GM19043 (cell line): ENCODE data around the gene MAP3K5.
"Not testable (repeated sequence)": the region's sequence is repeated elsewhere in the genome, so short reads cannot be mapped to it uniquely, and the experiment has no call there.

Experiments
- ATAC-seq: cut with Tn5 transposase; IDR thresholded peaks from one replicate; pipeline ENCODE4 v1.9.1; 2021; ENCODE audit warnings: low read depth; ENCODE audit not compliant: unreplicated experiment

Gene MAP3K5

DNA sequence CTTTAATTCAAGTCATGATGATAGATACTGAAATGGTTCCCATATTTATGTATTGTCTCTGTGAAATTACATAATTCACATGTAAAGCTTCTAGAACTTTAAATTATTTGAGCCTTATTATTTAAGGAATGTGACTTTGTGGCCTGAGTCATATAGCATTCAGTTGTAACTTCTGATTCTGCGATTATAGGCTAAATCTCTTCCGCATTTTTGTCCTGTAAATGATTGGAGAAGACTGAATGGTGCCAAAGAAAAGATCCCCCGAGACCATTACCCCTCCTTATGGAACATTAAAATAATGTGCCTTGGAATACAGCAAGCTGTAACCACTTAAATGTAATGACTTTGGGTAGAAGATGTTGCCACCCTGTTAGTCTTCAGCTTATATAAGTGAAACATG lies 178.8 kb downstream of the MAP3K5 start:
- ATAC-seq, result no peak

- no peak for ATAC-seq
Measured at GRCh38 chr6:136612666-136613389, 179.4 kb downstream of the MAP3K5 start.

GRCh38 chr6:136611746-136612145 lies 180.5 kb downstream of the MAP3K5 start:
- ATAC-seq, result no peak

GRCh38 chr6:136611133-136611532 lies 181.1 kb downstream of the MAP3K5 start:
- ATAC-seq, result no peak

GRCh38 chr6:136609873-136610706 lies 182.2 kb downstream of the MAP3K5 start:
- ATAC-seq, result no peak

DNA sequence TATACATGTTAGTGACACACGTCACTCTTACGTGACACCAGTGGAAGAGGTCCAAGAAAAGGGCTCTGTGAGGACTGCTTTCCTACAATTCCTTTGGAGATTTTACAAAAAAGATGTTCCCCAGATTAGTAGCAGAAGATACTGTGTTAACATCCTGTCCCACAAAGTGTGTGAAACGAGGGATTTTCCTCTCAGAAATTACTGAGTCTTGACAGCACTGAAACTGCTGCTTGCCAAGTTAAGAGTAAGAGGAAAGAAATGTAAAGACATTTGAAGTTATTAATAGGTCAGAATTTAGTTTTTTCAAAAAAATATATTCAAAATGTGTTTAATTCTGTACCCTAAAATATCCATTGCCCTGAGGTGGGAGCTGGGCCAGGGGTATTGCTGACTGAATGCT lies 183.3 kb downstream of the MAP3K5 start:
- ATAC-seq, result no peak

- peak; percentile 85 for ATAC-seq
Measured at GRCh38 chr6:136607932-136608772, 184.1 kb downstream of the MAP3K5 start.

- no peak for ATAC-seq
Measured at GRCh38 chr6:136607204-136607931, 184.9 kb downstream of the MAP3K5 start.

GRCh38 chr6:136604928-136605510 lies 187.3 kb downstream of the MAP3K5 start:
- no peak for ATAC-seq

- ATAC-seq, result no peak
Measured at GRCh38 chr6:136604328-136604825, 187.9 kb downstream of the MAP3K5 start.

- no peak for ATAC-seq
Measured at GRCh38 chr6:136600818-136601217, 191.5 kb downstream of the MAP3K5 start.

- no peak for ATAC-seq
Measured at GRCh38 chr6:136599329-136600011, 192.8 kb downstream of the MAP3K5 start.

DNA sequence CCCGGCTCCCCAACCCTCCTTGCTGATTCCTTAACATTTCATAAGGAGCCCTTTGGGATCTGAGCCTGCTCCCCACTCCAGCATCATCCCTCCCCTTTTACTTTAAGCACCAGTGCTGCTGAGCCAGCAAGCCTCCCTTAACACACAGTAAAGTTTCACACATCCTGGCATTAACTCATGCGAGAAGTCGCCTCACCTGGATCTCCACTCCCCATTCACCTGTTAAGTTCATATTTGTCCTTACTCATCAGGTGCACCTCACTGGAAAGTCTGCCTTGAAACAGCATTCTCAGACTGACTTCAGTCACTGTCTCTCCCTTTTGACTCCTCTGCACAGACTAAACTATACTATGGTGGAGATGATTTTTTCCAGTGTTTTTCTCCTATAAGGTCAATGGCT lies 194.2 kb downstream of the MAP3K5 start:
- ATAC-seq, result no peak

- no peak for ATAC-seq
Measured at GRCh38 chr6:136594671-136595070, 197.6 kb downstream of the MAP3K5 start.

DNA sequence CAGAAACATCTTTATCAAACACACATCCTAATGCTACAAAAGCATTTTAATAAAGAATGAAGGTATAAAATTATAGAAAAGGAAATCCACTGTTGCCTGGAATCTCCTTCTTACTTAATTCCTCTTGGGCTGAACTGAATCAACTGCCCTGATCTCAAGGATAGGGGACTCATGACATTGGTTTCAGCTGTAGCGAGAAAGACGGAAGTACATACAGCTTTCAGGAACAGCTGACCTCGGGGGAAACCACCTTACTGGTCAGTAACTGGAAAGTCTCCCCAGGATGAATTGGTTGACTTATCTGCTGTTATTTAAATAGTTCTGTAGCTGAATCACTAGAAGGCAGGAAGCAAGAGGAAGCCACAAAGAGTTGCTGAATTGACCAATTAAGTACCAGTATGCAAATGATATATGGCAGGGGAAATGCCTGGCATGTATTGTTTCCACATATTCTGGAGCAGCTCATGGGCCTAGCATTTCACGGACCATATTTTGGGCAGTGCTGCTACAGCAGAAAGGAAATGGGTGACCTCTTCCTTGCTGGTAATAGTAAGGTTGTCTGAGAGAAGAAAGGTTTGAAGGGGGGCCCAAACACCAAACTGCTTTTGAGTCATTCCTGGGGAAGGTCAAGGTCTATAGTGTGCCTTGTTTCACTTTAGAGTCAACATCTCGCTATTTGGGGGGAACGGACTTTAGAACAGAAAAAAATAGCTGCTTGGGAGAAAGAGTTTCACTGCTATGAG lies 198.4 kb downstream of the MAP3K5 start:
- ATAC-seq, result peak; percentile 93

DNA sequence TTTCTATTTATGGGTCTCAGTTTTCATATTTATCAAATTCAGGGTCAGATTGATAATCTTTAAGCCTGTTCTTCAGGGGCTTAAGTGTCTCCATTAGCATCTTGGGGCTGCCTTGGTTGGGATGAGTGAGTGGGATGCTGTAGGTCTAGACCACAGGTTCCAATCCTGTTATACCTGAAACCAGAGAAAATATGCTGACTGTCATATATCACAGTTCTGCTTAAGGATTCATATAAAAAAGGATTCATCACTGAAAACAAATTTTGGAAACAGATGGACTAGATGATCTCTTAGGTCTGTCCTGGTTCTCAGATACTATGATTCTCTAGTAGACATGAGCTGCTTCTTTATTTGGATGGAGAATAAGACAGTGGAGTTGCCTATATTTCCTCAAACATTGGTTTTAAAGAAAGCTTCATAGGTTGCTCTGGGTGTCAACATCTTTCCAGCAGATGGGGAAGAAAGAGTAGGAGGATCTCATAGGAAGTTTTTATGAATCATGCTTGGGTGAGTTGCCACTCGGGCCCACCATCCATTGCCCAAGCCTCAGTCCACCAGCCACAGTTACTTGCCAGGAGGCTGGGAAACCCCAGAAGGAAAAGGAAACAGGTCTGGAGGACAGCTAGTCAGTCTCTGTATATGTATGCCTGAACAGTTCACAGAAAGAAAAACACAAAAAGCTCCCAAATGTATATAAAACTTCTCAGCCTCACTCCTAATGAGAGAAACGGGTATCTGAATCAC lies 199.2 kb downstream of the MAP3K5 start:
- ATAC-seq, result no peak

DNA sequence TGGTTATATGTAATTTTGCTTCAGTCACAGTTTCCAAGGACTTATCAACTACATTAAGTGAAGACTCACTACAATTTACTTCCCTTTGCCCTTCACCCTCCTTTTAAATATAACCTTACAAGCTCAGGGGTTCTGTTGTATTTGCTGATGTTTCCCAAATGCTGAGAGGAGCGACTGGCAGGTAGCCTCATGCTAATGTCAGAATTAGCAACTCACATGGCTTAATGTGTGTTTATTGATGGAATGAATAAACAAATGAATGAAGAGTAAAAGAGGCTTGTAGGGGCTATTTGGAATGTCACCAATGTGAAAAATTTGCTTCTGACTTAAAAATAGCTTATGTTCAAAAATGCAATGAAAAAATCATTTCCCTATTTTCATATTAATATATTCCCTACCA lies 200.7 kb downstream of the MAP3K5 start:
- ATAC-seq, result no peak

DNA sequence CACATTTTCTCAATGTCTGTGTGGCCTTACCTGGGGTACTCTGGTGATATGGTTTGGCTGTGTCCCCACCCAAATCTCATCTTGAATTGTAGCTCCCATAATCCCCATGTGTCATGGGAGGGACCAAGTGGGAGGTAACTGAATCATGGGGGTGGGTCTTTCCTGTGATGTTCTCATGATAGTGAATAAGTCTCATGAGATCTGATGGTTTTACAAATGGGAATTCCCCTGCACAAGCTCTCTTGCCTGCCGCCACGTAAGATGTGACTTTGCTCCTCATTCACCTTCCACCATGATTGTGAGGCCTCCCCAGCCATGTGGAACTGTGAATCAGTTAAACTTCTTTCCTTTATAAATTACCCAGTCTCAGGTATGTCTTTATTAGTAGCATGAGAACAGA lies 201.4 kb downstream of the MAP3K5 start:
- not testable (repeated sequence) for ATAC-seq
